HG03108 (cell line): ENCODE data around the gene NCLN.
"Not testable (repeated sequence)": the region's sequence is repeated elsewhere in the genome, so short reads cannot be mapped to it uniquely, and the experiment has no call there.

Experiments
- ATAC-seq: cut with Tn5 transposase; IDR thresholded peaks from one replicate; pipeline ENCODE4 v1.9.1; 2021; ENCODE audit warnings: moderate library complexity; ENCODE audit not compliant: unreplicated experiment

NCLN gene

GRCh38 chr19:3196933-3197205 lies 11.1 kb downstream of the NCLN start:
- no peak for ATAC-seq

- ATAC-seq = no peak
These were observed 13.4 kb downstream of the NCLN start for GRCh38 chr19:3198901-3199700.

DNA sequence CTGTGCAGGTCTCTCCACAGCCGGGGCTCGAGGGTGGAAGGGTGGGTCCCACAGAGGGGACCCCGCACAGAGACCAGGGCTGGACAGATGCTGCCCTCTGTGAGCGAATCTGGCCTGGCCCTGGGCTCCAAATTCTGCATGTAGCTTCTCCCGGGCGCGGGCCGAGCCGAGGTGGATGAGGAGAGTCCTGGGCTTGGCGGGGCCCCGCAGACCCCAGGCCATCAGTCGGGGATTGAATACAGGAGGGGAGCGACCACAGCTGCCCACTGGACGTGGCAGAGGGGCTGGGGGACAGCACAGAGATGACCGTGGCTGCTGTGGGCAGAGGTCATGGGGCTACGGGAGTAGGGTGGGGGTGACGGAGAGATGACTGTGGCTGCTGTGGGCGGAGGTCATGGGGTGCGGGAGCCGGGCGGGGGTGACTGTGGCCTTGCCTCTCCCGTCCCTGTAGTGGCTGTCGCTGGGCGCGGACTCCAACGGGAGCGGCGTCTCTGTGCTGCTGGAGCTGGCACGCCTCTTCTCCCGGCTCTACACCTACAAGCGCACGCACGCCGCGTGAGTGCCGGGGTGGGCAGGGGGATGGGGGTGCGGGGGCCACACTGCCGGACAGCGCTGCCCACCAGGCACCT lies 15.5 kb downstream of the NCLN start:
- no peak for ATAC-seq

DNA sequence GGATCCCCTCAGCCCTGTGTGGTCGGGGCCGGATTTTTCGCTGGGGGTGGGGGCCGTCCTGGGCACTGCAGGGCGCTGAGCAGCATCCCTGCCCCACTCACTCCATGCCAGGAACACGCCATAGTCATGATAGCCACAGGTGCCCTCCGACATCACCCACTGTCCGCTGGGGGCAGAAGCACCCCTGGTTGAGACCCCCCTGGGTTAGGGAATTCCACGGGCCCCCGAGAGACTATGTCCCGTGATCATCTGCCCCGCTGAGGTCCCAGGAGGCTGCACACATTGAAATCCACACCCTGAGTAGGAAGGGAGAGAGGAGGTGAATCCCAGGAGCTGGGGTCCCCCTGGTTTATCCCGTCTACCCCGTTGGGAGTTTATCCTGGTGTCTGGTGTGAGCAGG lies 16.2 kb downstream of the NCLN start:
- no peak for ATAC-seq

GRCh38 chr19:3202346-3202745 lies 16.6 kb downstream of the NCLN start:
- ATAC-seq = no peak

- ATAC-seq = not testable (repeated sequence)
These were observed 17.2 kb downstream of the NCLN start for GRCh38 chr19:3202895-3203294.

- no peak for ATAC-seq
These were observed 18.3 kb downstream of the NCLN start for GRCh38 chr19:3203805-3204645.

DNA sequence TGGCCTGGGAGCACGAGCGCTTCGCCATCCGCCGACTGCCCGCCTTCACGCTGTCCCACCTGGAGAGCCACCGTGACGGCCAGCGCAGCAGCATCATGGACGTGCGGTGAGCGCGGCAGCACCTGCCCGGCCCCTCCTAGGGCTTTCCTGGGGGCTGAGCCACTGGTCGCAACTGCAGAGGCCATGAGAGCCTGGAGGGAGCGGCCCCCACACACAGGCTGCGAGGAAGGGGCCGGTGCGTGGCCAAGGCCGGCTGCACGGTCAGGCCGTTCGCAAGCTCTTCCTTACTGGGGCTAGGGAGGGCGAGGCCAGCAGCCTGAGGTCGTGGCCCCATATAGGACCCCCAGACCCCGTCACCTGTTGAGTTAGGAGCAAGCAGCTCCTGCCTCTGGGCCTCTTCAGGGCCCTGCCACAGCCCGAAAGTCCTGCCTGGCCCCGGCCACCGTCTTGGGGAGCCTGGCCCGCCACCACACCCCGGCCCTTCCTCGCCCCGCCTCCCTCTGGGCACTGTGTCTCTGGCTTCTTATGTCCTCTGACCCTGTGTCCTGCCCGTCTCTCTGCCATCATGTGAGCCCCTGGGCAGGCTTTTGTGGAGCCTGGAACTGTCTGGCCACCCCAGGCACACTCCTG lies 19.0 kb downstream of the NCLN start:
- ATAC-seq = no peak

- ATAC-seq = no peak
These were observed 20.7 kb downstream of the NCLN start for GRCh38 chr19:3206216-3206953.

GRCh38 chr19:3207461-3208242 lies 21.9 kb downstream of the NCLN start:
- no peak for ATAC-seq

DNA sequence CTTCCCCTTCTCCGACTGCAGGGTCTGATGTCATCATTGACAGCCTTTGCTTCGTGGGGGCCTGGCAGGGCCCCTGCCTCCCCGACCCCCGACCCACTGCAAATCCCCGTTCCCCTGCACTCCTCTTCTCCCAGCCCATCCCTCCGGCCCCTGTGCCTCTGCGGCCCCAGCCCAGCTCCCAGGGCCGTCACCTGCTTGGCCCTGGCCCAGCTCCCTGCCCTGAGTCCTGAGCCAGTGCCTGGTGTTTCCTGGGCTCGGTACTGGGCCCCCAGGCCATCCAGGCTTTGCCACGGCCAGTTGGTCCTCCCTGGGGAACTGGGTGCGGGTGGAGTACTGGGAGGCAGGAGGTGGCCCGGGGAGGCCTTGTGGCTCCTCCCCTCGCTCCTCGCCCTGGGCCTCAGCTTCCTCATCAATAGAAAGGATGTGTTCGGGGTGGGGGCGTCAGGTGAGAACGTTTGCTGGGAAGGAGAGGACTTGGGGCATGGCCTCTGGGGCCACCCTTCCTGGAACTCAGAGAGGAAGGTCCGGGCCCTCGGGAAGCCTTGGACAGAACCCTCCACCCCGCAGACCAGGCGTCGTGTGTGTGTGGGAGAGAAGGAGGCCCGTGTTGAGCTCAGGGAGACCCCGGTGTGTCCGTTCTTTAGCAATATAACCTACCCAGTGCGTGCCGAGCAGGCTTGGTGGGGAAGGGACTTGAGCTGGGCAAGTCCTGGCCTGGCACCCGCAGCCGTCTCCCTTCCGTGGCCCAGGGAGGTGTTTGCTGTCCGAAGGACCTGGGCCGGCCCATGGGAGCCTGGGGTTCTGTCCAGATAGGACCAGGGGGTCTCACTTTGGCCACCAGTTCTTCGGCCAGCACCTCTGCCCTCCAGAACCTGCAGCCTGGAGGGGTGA lies 22.8 kb downstream of the NCLN start:
- no peak for ATAC-seq

DNA sequence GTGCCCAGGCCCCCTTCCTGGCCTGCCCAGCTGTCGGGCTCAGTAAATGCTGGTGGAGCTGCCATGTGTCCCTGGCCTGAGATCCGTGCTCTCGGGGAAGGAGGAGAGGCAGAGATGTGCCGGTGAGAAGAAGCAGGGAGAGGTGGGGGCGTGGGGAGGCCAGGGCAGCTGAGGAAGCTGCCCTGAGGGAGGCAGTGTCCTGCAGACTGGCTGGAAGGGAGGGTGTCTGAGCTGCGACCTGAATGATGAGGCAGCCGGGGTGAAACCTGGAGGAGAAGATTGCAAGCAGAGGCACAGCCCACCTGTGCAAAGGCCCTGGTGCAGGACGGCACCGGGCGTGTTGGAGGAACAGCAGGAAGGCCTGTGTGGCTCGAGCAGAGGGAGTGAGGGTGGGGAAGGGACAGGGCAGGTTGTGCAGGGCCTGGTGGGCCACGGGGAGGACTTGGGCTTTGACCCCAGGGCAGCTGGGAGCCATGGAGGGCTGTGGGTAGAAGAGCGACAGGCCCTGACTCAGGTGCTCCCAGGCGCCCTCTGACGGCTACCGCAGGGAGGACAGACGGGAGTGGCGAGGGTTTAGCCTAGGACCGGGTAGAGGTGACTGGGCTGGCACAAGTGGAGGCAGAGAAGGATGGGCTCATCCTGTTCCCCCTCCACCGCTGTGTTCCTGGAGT lies 24.8 kb downstream of the NCLN start:
- no peak for ATAC-seq

- no peak for ATAC-seq
These were observed 25.5 kb downstream of the NCLN start for GRCh38 chr19:3211191-3211590.

- no peak for ATAC-seq
These were observed 27.4 kb downstream of the NCLN start for GRCh38 chr19:3213159-3213558.

DNA sequence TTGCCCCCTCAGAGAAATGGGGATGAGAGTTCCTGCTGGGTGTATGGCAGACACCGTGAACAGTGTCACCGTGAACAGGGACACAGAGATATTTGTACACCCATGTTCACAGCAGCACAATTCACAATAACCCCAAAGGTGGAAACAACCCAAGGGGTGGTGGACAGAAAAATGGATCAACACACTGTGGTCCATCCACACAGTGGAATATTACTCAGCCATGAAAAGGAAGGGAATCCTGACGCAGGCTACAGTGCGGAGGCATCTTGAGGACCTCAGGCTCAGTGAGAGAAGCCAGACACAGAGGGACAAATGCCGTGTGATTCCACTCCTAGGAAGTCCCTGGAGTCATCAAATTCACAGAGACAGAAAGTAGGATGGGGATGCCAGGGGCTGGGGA lies 31.1 kb downstream of the NCLN start:
- ATAC-seq = no peak

DNA sequence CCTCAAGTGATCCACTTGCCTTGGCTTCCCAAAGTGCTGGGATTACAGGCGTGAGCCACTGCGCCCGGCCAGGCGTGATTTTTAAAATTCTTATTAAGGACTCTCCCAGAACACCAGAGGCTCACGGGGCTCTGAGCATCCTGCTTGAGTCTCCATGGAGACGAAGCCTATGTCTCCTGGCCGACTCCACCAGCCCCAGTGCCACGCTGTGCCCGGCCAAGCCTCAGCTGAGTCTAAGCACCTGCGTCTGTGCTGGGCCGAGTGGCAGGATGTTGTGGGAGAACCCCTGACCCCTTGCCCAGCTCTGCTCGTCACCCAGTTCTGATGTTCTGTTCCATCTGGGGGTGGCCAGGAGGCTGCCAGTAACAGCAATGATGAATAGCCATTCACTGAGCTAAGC lies 34.8 kb downstream of the NCLN start:
- ATAC-seq = no peak

DNA sequence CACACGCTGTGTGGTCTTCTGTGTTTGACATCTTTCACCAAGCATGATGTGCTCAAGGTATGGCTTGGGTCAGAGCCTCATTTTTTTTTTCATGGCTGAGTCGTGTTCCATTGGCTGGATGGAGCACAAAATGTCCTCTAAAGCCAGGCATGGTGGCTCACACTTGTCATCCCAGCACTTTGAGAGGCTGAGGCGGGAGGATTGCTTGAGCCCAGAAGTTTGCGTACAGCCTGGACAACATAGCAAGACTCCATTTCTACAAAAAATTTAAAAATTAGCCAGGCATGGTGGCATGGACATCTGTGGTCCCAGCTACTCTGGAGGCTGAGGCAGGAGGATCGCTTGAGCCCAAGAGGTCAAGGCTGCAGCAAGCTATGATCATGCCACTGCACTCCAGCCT lies 35.8 kb downstream of the NCLN start:
- ATAC-seq = not testable (repeated sequence)

DNA sequence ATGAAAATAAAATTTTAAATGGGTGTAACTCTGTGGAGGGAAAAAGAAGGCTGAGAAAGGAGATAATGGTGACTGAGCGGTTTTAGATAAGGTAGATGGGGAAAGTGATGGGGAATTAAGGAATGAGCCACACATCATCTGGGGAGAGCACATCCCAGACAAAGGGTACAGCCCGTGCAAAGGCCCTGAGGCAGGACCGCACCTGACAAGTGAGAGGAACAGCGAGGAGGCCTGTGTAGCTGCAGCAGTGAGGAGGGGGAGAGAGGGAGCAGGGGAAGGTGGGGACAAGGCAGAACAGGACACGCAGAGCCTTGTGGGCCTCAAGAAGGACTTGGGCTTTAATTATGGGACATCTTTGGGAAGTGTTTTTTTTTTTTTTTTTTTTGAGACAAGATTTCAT lies 37.0 kb downstream of the NCLN start:
- ATAC-seq = no peak
